Hepatocyte (in vitro differentiated cells): ENCODE results near the gene ZMIZ2. TPM values are rescaled to one million over a fixed set of nuclear protein-coding genes. Genes with fewer than 3 reads are reported as not detected.

Experiments used
- DNase-seq: peaks from one replicate; pipeline ENCODE4 v3.0.0-alpha.2; 2016; ENCODE audit warnings: low spot score
- H2AFZ ChIP-seq: fragments of 200-600 bp; sonication (generic); 2 replicates; pipeline ENCODE4 v1.6.0; 2016; ENCODE audit warnings: antibody characterized with exemption, mild to moderate bottlenecking
- H3K27ac ChIP-seq: fragments of 200-600 bp; sonication (generic); 2 replicates; pipeline ENCODE4 v1.5.1; 2016; ENCODE audit warnings: mild to moderate bottlenecking
- H3K27me3 ChIP-seq: fragments of 200-600 bp; sonication (generic); 2 replicates; pipeline ENCODE4 v1.6.1; 2016
- H3K36me3 ChIP-seq: fragments of 200-600 bp; sonication (generic); replicated peaks from 2 replicates; pipeline ENCODE4 v1.5.1; 2016; ENCODE audit warnings: low read depth; ENCODE audit not compliant: insufficient read depth
- H3K4me1 ChIP-seq: fragments of 200-600 bp; sonication (generic); 2 replicates; pipeline ENCODE4 v1.5.1; 2016; ENCODE audit warnings: mild to moderate bottlenecking, moderate library complexity; ENCODE audit not compliant: insufficient read depth
- H3K4me2 ChIP-seq: fragments of 200-600 bp; sonication (generic); 2 replicates; pipeline ENCODE4 v1.6.0; 2016
- H3K4me3 ChIP-seq: fragments of 200-600 bp; sonication (generic); 2 replicates; pipeline ENCODE4 v1.5.1; 2016; ENCODE audit warnings: mild to moderate bottlenecking
- H3K79me2 ChIP-seq: fragments of 200-600 bp; sonication (generic); 2 replicates; pipeline ENCODE4 v1.6.0; 2017; ENCODE audit warnings: mild to moderate bottlenecking
- H3K9me2 ChIP-seq: fragments of 200-600 bp; sonication (generic); replicated peaks from 2 replicates; pipeline ENCODE4 v1.6.0; 2017; ENCODE audit warnings: mild to moderate bottlenecking; ENCODE audit not compliant: insufficient read depth
- H3K9me3 ChIP-seq: fragments of 200-600 bp; sonication (generic); 2 replicates; pipeline ENCODE4 v1.5.1; 2016; ENCODE audit warnings: low read depth, mild to moderate bottlenecking
- H4K20me1 ChIP-seq: fragments of 200-600 bp; sonication (generic); 2 replicates; pipeline ENCODE4 v1.6.0; 2016; ENCODE audit warnings: mild to moderate bottlenecking; ENCODE audit not compliant: insufficient read depth, poor library complexity, severe bottlenecking
- CTCF ChIP-seq: fragments of 200-600 bp; sonication (generic); IDR thresholded peaks from 2 replicates; pipeline ENCODE4 v1.5.1; 2016; ENCODE audit warnings: antibody characterized with exemption, mild to moderate bottlenecking; ENCODE audit not compliant: poor library complexity
- EZH2 ChIP-seq: fragments of 200-600 bp; sonication (generic); IDR thresholded peaks from 2 replicates; pipeline ENCODE4 v1.6.1; 2016; ENCODE audit warnings: antibody characterized with exemption, mild to moderate bottlenecking, borderline replicate concordance
- EZH2phosphoT487 ChIP-seq: fragments of 200-600 bp; sonication (generic); IDR thresholded peaks from one replicate; pipeline ENCODE4 v1.6.1; 2018; ENCODE audit warnings: antibody characterized with exemption, mild to moderate bottlenecking, low read depth, moderate library complexity; ENCODE audit not compliant: unreplicated experiment, severe bottlenecking
- WGBS: methylation state at CpG from one replicate; pipeline ENCODE4 v1.1.6; 2016; ENCODE audit warnings: low lambda C conversion rate; ENCODE audit errors: missing lambda C conversion rate; 5-methylcytosine and 5-hydroxymethylcytosine counted together
- polyA plus RNA-seq: library from polyadenylated mRNA; unstranded; fragments of >200 nt; fragmentation: Nextera tagmentation; extraction: Ambion mirVana; gene quantifications from 2 replicates; pipeline ENCODE4 v1.2.1, GENCODE V29; 2016
- total RNA-seq: library from RNA; depleted of rRNA; stranded (reverse); fragments of >200 nt; gene quantifications from 2 replicates; pipeline ENCODE4 v1.2.3, GENCODE V29; 2014

Gene ZMIZ2
- total and polyA plus RNA-seq, 2 experiments from 2014 or later, result 10.5 to 37.0 TPM

GRCh38 chr7:44703921-44704320, 44.7 kb upstream of the ZMIZ2 start:
- H3K36me3 ChIP-seq, result no peaks in the 10 kb centered on the region

GRCh38 chr7:44705434-44705833, 43.2 kb upstream of the ZMIZ2 start:
- no peaks in the 10 kb centered on the region for H3K27me3 ChIP-seq
- TF ChIP-seq EZH2phosphoT487, result no peak
- no peak for TF ChIP-seq EZH2
- TF ChIP-seq CTCF, result no peak
- no peaks in the 10 kb centered on the region for H4K20me1 ChIP-seq
- DNase-seq, result no peak
- no peak overlapping the region for H3K4me2 ChIP-seq
- H3K36me3 ChIP-seq, result no peaks in the 10 kb centered on the region
- H2AFZ ChIP-seq, result no peak overlapping the region
- H3K4me1 ChIP-seq, result no peaks in the 10 kb centered on the region
- 97% methylated on average over 3 of the region's 3 CpGs for WGBS
- no peak overlapping the region for H3K27ac ChIP-seq
- H3K9me2 ChIP-seq, result no peaks in the 10 kb centered on the region
- H3K4me3 ChIP-seq, result no peak overlapping the region
- H3K79me2 ChIP-seq, result no peaks in the 10 kb centered on the region
- H3K9me3 ChIP-seq, result no peaks in the 10 kb centered on the region

More at GRCh38 chr7:44703921-44704320, 44.7 kb upstream of the ZMIZ2 start:
- H3K4me3 ChIP-seq, result no peak overlapping the region
- no peaks in the 10 kb centered on the region for H3K9me3 ChIP-seq
- no peaks in the 10 kb centered on the region for H3K9me2 ChIP-seq
- no peaks in the 10 kb centered on the region for H4K20me1 ChIP-seq
- H3K79me2 ChIP-seq, result no peaks in the 10 kb centered on the region
- no peaks in the 10 kb centered on the region for H3K4me1 ChIP-seq
- DNase-seq, result no peak
- no peak overlapping the region for H3K4me2 ChIP-seq
- H3K27ac ChIP-seq, result no peak overlapping the region
- no peak overlapping the region for H2AFZ ChIP-seq
- no peaks in the 10 kb centered on the region for H3K27me3 ChIP-seq
- TF ChIP-seq EZH2, result no peak
- no peak for TF ChIP-seq CTCF
- TF ChIP-seq EZH2phosphoT487, result no peak
- 100% methylated on average over 1 of the region's 1 CpG for WGBS

GRCh38 chr7:44706788-44707557, 41.7 kb upstream of the ZMIZ2 start:
- DNase-seq, result no peak
- H2AFZ ChIP-seq, result no peak overlapping the region
- 97% methylated on average over 20 of the region's 20 CpGs for WGBS
- H3K36me3 ChIP-seq, result no peaks in the 10 kb centered on the region
- no peaks in the 10 kb centered on the region for H3K79me2 ChIP-seq
- no peaks in the 10 kb centered on the region for H3K27me3 ChIP-seq
- H3K9me3 ChIP-seq, result no peaks in the 10 kb centered on the region
- H3K9me2 ChIP-seq, result no peaks in the 10 kb centered on the region
- no peak overlapping the region for H3K4me3 ChIP-seq
- H3K4me2 ChIP-seq, result no peak overlapping the region
- no peak overlapping the region for H3K27ac ChIP-seq
- no peak for TF ChIP-seq CTCF
- TF ChIP-seq EZH2, result no peak
- no peak for TF ChIP-seq EZH2phosphoT487
- H4K20me1 ChIP-seq, result no peaks in the 10 kb centered on the region
- H3K4me1 ChIP-seq, result peaks cover 5% of the 10 kb centered on the region
